ENCODE results near the gene RCBTB1.
"Not testable (repeated sequence)": the region's sequence is repeated elsewhere in the genome, so short reads cannot be mapped to it uniquely, and the experiment has no call there.

RCBTB1 gene

GRCh38 chr13:49502954-49503353, 82.4 kb downstream of the RCBTB1 start:
- no peak for DNase-seq

- DNase-seq: no peak
Measured at GRCh38 chr13:49499889-49500660, 85.3 kb downstream of the RCBTB1 start.

GRCh38 chr13:49498206-49498605, 87.2 kb downstream of the RCBTB1 start:
- no peak for DNase-seq

GRCh38 chr13:49497272-49497671, 88.1 kb downstream of the RCBTB1 start:
- no peak for DNase-seq

- DNase-seq: not testable (repeated sequence)
Measured at GRCh38 chr13:49496837-49497236, 88.5 kb downstream of the RCBTB1 start.

GRCh38 chr13:49495783-49496762, 89.3 kb downstream of the RCBTB1 start, which contains the start of gene PHF11:
Gene PHF11, plus strand, starts transcription at chr13:49495953. Its CDS starts 49 bp downstream, at chr13:49496002.
- DNase-seq: no peak

- DNase-seq: no peak
Measured at GRCh38 chr13:49494645-49495044, 90.7 kb downstream of the RCBTB1 start.

- no peak for DNase-seq
Measured at GRCh38 chr13:49488563-49488962, 96.8 kb downstream of the RCBTB1 start.

Measured in NCI-H774 (cell line).